SK-N-SH (cell line): ENCODE data around the gene MGAT4A.

Experiments
- EZH2phosphoT487 ChIP-seq: fragments of 200-600 bp; sonication (generic); IDR thresholded peaks from 2 replicates; pipeline ENCODE4 v1.6.1; 2017; ENCODE audit warnings: low read depth, mixed run types, mild to moderate bottlenecking, antibody characterized with exemption, moderate library complexity, borderline replicate concordance
- FOXM1 ChIP-seq: IDR thresholded peaks from 2 replicates; pipeline ENCODE4 v1.4.0; 2012; ENCODE audit warnings: low read depth, mild to moderate bottlenecking
- JUND ChIP-seq: IDR thresholded peaks from 2 replicates; pipeline ENCODE4 v1.4.0; 2012
- PBX3 ChIP-seq: IDR thresholded peaks from 2 replicates; pipeline ENCODE4; 2012
- POLR2AphosphoS5 ChIP-seq: IDR thresholded peaks from 2 replicates; pipeline ENCODE4 v1.6.1; 2012; ENCODE audit warnings: low read depth, low read length
- RAD21 ChIP-seq: IDR thresholded peaks from 2 replicates; pipeline ENCODE4 v1.6.1; 2012; ENCODE audit warnings: mild to moderate bottlenecking, low read length
- SMC3 ChIP-seq: IDR thresholded peaks from 2 replicates; pipeline ENCODE4 v1.6.1; 2012; ENCODE audit warnings: low read depth, low read length, improper control_type of control experiment
- TAF1 ChIP-seq: IDR thresholded peaks from 2 replicates; pipeline ENCODE4 v1.6.1; 2012; ENCODE audit warnings: low read depth, mild to moderate bottlenecking, low read length, moderate library complexity, borderline replicate concordance
- YY1 ChIP-seq: IDR thresholded peaks from 2 replicates; pipeline ENCODE4 v1.4.0; 2012; ENCODE audit warnings: low read depth, mild to moderate bottlenecking
- TF ChIP-seq, protein P1 (sequence below): IDR thresholded peaks from 2 replicates; pipeline ENCODE4 v1.6.1; 2012; ENCODE audit warnings: mild to moderate bottlenecking, low read depth, low read length, moderate library complexity
- TF ChIP-seq, protein P2 (sequence below): fragments of 200-600 bp; sonication (generic); IDR thresholded peaks from 2 replicates; pipeline ENCODE4 v1.6.1; 2017; ENCODE audit warnings: antibody characterized with exemption, mild to moderate bottlenecking, moderate library complexity
- TF ChIP-seq, protein P3 (sequence below): IDR thresholded peaks from 2 replicates; pipeline ENCODE4 v1.4.0; 2012; ENCODE audit warnings: low read depth

- TF ChIP-seq, protein P1, sequence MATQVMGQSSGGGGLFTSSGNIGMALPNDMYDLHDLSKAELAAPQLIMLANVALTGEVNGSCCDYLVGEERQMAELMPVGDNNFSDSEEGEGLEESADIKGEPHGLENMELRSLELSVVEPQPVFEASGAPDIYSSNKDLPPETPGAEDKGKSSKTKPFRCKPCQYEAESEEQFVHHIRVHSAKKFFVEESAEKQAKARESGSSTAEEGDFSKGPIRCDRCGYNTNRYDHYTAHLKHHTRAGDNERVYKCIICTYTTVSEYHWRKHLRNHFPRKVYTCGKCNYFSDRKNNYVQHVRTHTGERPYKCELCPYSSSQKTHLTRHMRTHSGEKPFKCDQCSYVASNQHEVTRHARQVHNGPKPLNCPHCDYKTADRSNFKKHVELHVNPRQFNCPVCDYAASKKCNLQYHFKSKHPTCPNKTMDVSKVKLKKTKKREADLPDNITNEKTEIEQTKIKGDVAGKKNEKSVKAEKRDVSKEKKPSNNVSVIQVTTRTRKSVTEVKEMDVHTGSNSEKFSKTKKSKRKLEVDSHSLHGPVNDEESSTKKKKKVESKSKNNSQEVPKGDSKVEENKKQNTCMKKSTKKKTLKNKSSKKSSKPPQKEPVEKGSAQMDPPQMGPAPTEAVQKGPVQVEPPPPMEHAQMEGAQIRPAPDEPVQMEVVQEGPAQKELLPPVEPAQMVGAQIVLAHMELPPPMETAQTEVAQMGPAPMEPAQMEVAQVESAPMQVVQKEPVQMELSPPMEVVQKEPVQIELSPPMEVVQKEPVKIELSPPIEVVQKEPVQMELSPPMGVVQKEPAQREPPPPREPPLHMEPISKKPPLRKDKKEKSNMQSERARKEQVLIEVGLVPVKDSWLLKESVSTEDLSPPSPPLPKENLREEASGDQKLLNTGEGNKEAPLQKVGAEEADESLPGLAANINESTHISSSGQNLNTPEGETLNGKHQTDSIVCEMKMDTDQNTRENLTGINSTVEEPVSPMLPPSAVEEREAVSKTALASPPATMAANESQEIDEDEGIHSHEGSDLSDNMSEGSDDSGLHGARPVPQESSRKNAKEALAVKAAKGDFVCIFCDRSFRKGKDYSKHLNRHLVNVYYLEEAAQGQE = no peak
- no peak for TF ChIP-seq PBX3
- TF ChIP-seq, protein P2, sequence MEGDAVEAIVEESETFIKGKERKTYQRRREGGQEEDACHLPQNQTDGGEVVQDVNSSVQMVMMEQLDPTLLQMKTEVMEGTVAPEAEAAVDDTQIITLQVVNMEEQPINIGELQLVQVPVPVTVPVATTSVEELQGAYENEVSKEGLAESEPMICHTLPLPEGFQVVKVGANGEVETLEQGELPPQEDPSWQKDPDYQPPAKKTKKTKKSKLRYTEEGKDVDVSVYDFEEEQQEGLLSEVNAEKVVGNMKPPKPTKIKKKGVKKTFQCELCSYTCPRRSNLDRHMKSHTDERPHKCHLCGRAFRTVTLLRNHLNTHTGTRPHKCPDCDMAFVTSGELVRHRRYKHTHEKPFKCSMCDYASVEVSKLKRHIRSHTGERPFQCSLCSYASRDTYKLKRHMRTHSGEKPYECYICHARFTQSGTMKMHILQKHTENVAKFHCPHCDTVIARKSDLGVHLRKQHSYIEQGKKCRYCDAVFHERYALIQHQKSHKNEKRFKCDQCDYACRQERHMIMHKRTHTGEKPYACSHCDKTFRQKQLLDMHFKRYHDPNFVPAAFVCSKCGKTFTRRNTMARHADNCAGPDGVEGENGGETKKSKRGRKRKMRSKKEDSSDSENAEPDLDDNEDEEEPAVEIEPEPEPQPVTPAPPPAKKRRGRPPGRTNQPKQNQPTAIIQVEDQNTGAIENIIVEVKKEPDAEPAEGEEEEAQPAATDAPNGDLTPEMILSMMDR = no peak
- TF ChIP-seq POLR2AphosphoS5 = no peak
- no peak for TF ChIP-seq JUND
- no peak for TF ChIP-seq SMC3
- TF ChIP-seq TAF1 = no peak
- no peak for TF ChIP-seq FOXM1
- no peak for TF ChIP-seq YY1
- TF ChIP-seq, protein P3, sequence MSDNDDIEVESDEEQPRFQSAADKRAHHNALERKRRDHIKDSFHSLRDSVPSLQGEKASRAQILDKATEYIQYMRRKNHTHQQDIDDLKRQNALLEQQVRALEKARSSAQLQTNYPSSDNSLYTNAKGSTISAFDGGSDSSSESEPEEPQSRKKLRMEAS = no peak
- TF ChIP-seq RAD21 = no peak
- TF ChIP-seq EZH2phosphoT487 = no peak
These were observed 146.9 kb downstream of the MGAT4A start for GRCh38 chr2:98583816-98584618.
